ENCODE results near the gene C1orf185.
"Not testable (repeated sequence)": the region's sequence is repeated elsewhere in the genome, so short reads cannot be mapped to it uniquely, and the experiment has no call there.

Gene C1orf185

GRCh38 chr1:51131185-51131584, 29.2 kb downstream of the C1orf185 start:
- no peak overlapping the region for H2BK12ac ChIP-seq (ENCODE audit: low read length in 2 of 2)
- DNase-seq: no peak
- peaks cover 36% of the 10 kb centered on the region for H3K9me3 ChIP-seq (ENCODE audit: control insufficient read depth, low read length)
- H3K4me1 ChIP-seq (ENCODE audit: control insufficient read depth, insufficient read depth, low read depth, low read length): no peaks in the 10 kb centered on the region
- H3K27ac ChIP-seq (ENCODE audit: low read length, poor library complexity, severe bottlenecking): no peak overlapping the region
- no peak overlapping the region for H3K4ac ChIP-seq (ENCODE audit: low read depth in 1 of 2, low read length in 2 of 2)
- H3K79me1 ChIP-seq (replicated peaks; ENCODE audit: low read length, poor library complexity, severe bottlenecking): no peaks in the 10 kb centered on the region
- no peak overlapping the region for H3K9ac ChIP-seq (ENCODE audit: low read length)
- H4K8ac ChIP-seq (ENCODE audit: low read length): no peak overlapping the region
- WGBS: 55% methylated on average over 3 of the region's 3 CpGs
- no peak overlapping the region for H3K4me2 ChIP-seq (ENCODE audit: low read length, poor library complexity, severe bottlenecking)
- H3K23ac ChIP-seq (ENCODE audit: low read length in 2 of 2): no peak overlapping the region
- no peak overlapping the region for H3K4me3 ChIP-seq (ENCODE audit: insufficient read depth in 1 of 2, low read depth in 1 of 2, low read length in 2 of 2)
- H2AK5ac ChIP-seq (ENCODE audit: low read length, severe bottlenecking): no peak overlapping the region
- H2BK15ac ChIP-seq (ENCODE audit: low read depth, poor library complexity, severe bottlenecking): no peak overlapping the region
- H2AFZ ChIP-seq (ENCODE audit: low read depth, low read length): no peak overlapping the region
- peaks cover 0 to 5% of the 10 kb centered on the region in 2 experiments for H3K27me3 ChIP-seq (ENCODE audit: control insufficient read depth in 1 of 2, insufficient read depth in 1 of 2, low read length in 2 of 2)
- no peak overlapping the region for H2BK120ac ChIP-seq (ENCODE audit: low read depth, low read length)
- H3K14ac ChIP-seq (ENCODE audit: low read length in 2 of 2): no peak overlapping the region
- no peak overlapping the region for H2BK5ac ChIP-seq (ENCODE audit: low read depth, low read length, poor library complexity, severe bottlenecking)
- no peaks in the 10 kb centered on the region for H3K36me3 ChIP-seq (ENCODE audit: control insufficient read depth in 1 of 2, insufficient read depth in 2 of 2, low read depth in 1 of 2, low read length in 2 of 2)
- H4K91ac ChIP-seq (ENCODE audit: low read length): no peak overlapping the region
- H3K18ac ChIP-seq (ENCODE audit: low read depth in 1 of 2, low read length in 2 of 2): no peak overlapping the region

GRCh38 chr1:51133045-51133444, 31.0 kb downstream of the C1orf185 start:
- Histone ChIP-seq H3K36me3 (ENCODE audit: control insufficient read depth in 1 of 2, insufficient read depth in 2 of 2, low read depth in 1 of 2, low read length in 2 of 2) (no peaks in the 10 kb centered on the region), H2BK120ac (ENCODE audit: low read depth, low read length) (no peak overlapping the region), H2AK5ac (ENCODE audit: low read length, severe bottlenecking) (no peak overlapping the region), H2BK15ac (ENCODE audit: low read depth, poor library complexity, severe bottlenecking) (no peak overlapping the region), H3K27me3 (ENCODE audit: control insufficient read depth in 1 of 2, insufficient read depth in 1 of 2, low read length in 2 of 2) (peaks cover 0 to 5% of the 10 kb centered on the region in 2 experiments), H3K4me1 (ENCODE audit: control insufficient read depth, insufficient read depth, low read depth, low read length) (no peaks in the 10 kb centered on the region), H3K79me1 (replicated peaks; ENCODE audit: low read length, poor library complexity, severe bottlenecking) (no peaks in the 10 kb centered on the region), H3K14ac (ENCODE audit: low read length in 2 of 2) (no peak overlapping the region), H2BK5ac (ENCODE audit: low read depth, low read length, poor library complexity, severe bottlenecking) (no peak overlapping the region), H3K4ac (ENCODE audit: low read depth in 1 of 2, low read length in 2 of 2) (no peak overlapping the region), H2BK12ac (ENCODE audit: low read length in 2 of 2) (no peak overlapping the region), H3K9ac (ENCODE audit: low read length) (no peak overlapping the region), H3K9me3 (ENCODE audit: control insufficient read depth, low read length) (peaks cover 36% of the 10 kb centered on the region), H3K27ac (ENCODE audit: low read length, poor library complexity, severe bottlenecking) (no peak overlapping the region), H4K91ac (ENCODE audit: low read length) (no peak overlapping the region), H3K23ac (ENCODE audit: low read length in 2 of 2) (no peak overlapping the region), H3K18ac (ENCODE audit: low read depth in 1 of 2, low read length in 2 of 2) (no peak overlapping the region), H3K4me3 (ENCODE audit: insufficient read depth in 1 of 2, low read depth in 1 of 2, low read length in 2 of 2) (no peak overlapping the region), H4K8ac (ENCODE audit: low read length) (no peak overlapping the region), H3K4me2 (ENCODE audit: low read length, poor library complexity, severe bottlenecking) (no peak overlapping the region), H2AFZ (ENCODE audit: low read depth, low read length) (no peak overlapping the region)
- DNase-seq: no peak
- WGBS: 91% methylated on average over 2 of the region's 2 CpGs

GRCh38 chr1:51137696-51138095, 35.7 kb downstream of the C1orf185 start:
- not testable (repeated sequence) for H3K4me2 ChIP-seq (ENCODE audit: low read length, poor library complexity, severe bottlenecking); H3K4ac ChIP-seq (ENCODE audit: low read depth in 1 of 2, low read length in 2 of 2); H2AFZ ChIP-seq (ENCODE audit: low read depth, low read length); H3K36me3 ChIP-seq (ENCODE audit: control insufficient read depth in 1 of 2, insufficient read depth in 2 of 2, low read depth in 1 of 2, low read length in 2 of 2); H3K9ac ChIP-seq (ENCODE audit: low read length); H2BK5ac ChIP-seq (ENCODE audit: low read depth, low read length, poor library complexity, severe bottlenecking); H2BK12ac ChIP-seq (ENCODE audit: low read length in 2 of 2); H4K91ac ChIP-seq (ENCODE audit: low read length); H4K8ac ChIP-seq (ENCODE audit: low read length); H3K27ac ChIP-seq (ENCODE audit: low read length, poor library complexity, severe bottlenecking); DNase-seq; H3K4me1 ChIP-seq (ENCODE audit: control insufficient read depth, insufficient read depth, low read depth, low read length); H3K4me3 ChIP-seq (ENCODE audit: insufficient read depth in 1 of 2, low read depth in 1 of 2, low read length in 2 of 2); H2BK15ac ChIP-seq (ENCODE audit: low read depth, poor library complexity, severe bottlenecking); H3K27me3 ChIP-seq (ENCODE audit: control insufficient read depth in 1 of 2, insufficient read depth in 1 of 2, low read length in 2 of 2); H3K23ac ChIP-seq (ENCODE audit: low read length in 2 of 2); H2BK120ac ChIP-seq (ENCODE audit: low read depth, low read length); H2AK5ac ChIP-seq (ENCODE audit: low read length, severe bottlenecking); H3K79me1 ChIP-seq (replicated peaks; ENCODE audit: low read length, poor library complexity, severe bottlenecking); H3K18ac ChIP-seq (ENCODE audit: low read depth in 1 of 2, low read length in 2 of 2); H3K14ac ChIP-seq (ENCODE audit: low read length in 2 of 2)
- peaks cover 19% of the 10 kb centered on the region for H3K9me3 ChIP-seq (ENCODE audit: control insufficient read depth, low read length)
- WGBS: no CpG with 5 or more reads among the region's 2 CpGs

- Histone ChIP-seq H2AK5ac (ENCODE audit: low read length, severe bottlenecking) (no peak overlapping the region), H3K9me3 (ENCODE audit: control insufficient read depth, low read length) (peaks cover 4% of the 10 kb centered on the region), H3K4me2 (ENCODE audit: low read length, poor library complexity, severe bottlenecking) (no peak overlapping the region), H3K27me3 (ENCODE audit: control insufficient read depth in 1 of 2, insufficient read depth in 1 of 2, low read length in 2 of 2) (no peaks in the 10 kb centered on the region), H3K23ac (ENCODE audit: low read length in 2 of 2) (no peak overlapping the region), H2BK5ac (ENCODE audit: low read depth, low read length, poor library complexity, severe bottlenecking) (no peak overlapping the region), H2BK120ac (ENCODE audit: low read depth, low read length) (no peak overlapping the region), H3K4ac (ENCODE audit: low read depth in 1 of 2, low read length in 2 of 2) (no peak overlapping the region), H4K91ac (ENCODE audit: low read length) (no peak overlapping the region), H3K4me1 (ENCODE audit: control insufficient read depth, insufficient read depth, low read depth, low read length) (no peaks in the 10 kb centered on the region), H2AFZ (ENCODE audit: low read depth, low read length) (no peak overlapping the region), H4K8ac (ENCODE audit: low read length) (no peak overlapping the region), H2BK12ac (ENCODE audit: low read length in 2 of 2) (no peak overlapping the region), H3K36me3 (ENCODE audit: control insufficient read depth in 1 of 2, insufficient read depth in 2 of 2, low read depth in 1 of 2, low read length in 2 of 2) (no peaks in the 10 kb centered on the region), H3K79me1 (replicated peaks; ENCODE audit: low read length, poor library complexity, severe bottlenecking) (no peaks in the 10 kb centered on the region), H3K9ac (ENCODE audit: low read length) (no peak overlapping the region), H3K4me3 (ENCODE audit: insufficient read depth in 1 of 2, low read depth in 1 of 2, low read length in 2 of 2) (no peak overlapping the region), H3K14ac (ENCODE audit: low read length in 2 of 2) (no peak overlapping the region), H3K18ac (ENCODE audit: low read depth in 1 of 2, low read length in 2 of 2) (no peak overlapping the region), H3K27ac (ENCODE audit: low read length, poor library complexity, severe bottlenecking) (no peak overlapping the region), H2BK15ac (ENCODE audit: low read depth, poor library complexity, severe bottlenecking) (no peak overlapping the region)
- 75% methylated on average over 2 of the region's 2 CpGs for WGBS
- DNase-seq: no peak
Measured at GRCh38 chr1:51139474-51139873, 37.4 kb downstream of the C1orf185 start.
